K562 (cell line): ENCODE results near the gene GPR4. TPM values are rescaled to one million over a fixed set of nuclear protein-coding genes. Genes with fewer than 3 reads are reported as not detected.

Experiments used
- ATF1 ChIP-seq, 2 experiments: fragments of 450-650 bp in 1 of 2; IDR thresholded peaks; 2 replicates each; pipeline ENCODE4 v1.6.1; 2016; ENCODE audit warnings: missing compliant biosample characterization in 1 of 2, missing genetic modification characterization in 1 of 2
- BDP1 ChIP-seq: IDR thresholded peaks from 3 replicates; pipeline ENCODE4 v1.6.1; 2011; ENCODE audit not compliant: insufficient read length, insufficient read depth
- COPS2 ChIP-seq: fragments of 450-650 bp; conservative IDR thresholded peaks from 2 replicates; pipeline ENCODE4 v1.6.1; 2016; ENCODE audit warnings: mild to moderate bottlenecking, moderate library complexity
- FOXK2 ChIP-seq, 2 experiments: fragments of 450-650 bp; IDR thresholded peaks in 1 of 2; conservative IDR thresholded peaks in 1 of 2; 2 replicates each; pipeline ENCODE4 v1.6.1; 2016; ENCODE audit warnings: low read depth in 2 of 2, mild to moderate bottlenecking in 1 of 2
- FOXM1 ChIP-seq, 2 experiments: fragments of 450-650 bp in 1 of 2; sonication (generic) in 1 of 2; formaldehyde crosslinking in 1 of 2; IDR thresholded peaks; 2 replicates each; pipeline versions ENCODE4 v1.6.1 to v1.9.0; 2017 to 2022; ENCODE audit warnings: low read depth in 2 of 2, mild to moderate bottlenecking in 2 of 2, missing genetic modification reagents in 1 of 2, moderate library complexity in 1 of 2
- FOXP1 ChIP-seq: sonication (generic); formaldehyde crosslinking; IDR thresholded peaks from 2 replicates; pipeline ENCODE4 v1.8.0; 2022; ENCODE audit warnings: mild to moderate bottlenecking, missing genetic modification reagents
- GATA2 ChIP-seq: sonication (generic); formaldehyde crosslinking; IDR thresholded peaks from 2 replicates; pipeline ENCODE4 v1.4.0; 2020; ENCODE audit warnings: mild to moderate bottlenecking, missing genetic modification reagents
- GATAD2A ChIP-seq: fragments of 450-650 bp; IDR thresholded peaks from 2 replicates; pipeline ENCODE4 v1.6.1; 2017
- HDAC8 ChIP-seq: fragments of 450-650 bp; IDR thresholded peaks from 2 replicates; pipeline ENCODE4 v1.6.1; 2016; ENCODE audit warnings: mild to moderate bottlenecking, missing genetic modification characterization, moderate library complexity, missing compliant biosample characterization
- HOXB6 ChIP-seq: fragments of 250-450 bp; sonication (Bioruptor Pico); IDR thresholded peaks from 2 replicates; pipeline ENCODE4 v1.5.1; 2022; ENCODE audit warnings: mild to moderate bottlenecking, borderline replicate concordance
- KAT8 ChIP-seq: fragments of 450-650 bp; IDR thresholded peaks from 2 replicates; pipeline ENCODE4 v1.6.1; 2016; ENCODE audit warnings: low read depth, mild to moderate bottlenecking
- NCOR1 ChIP-seq: fragments of 450-650 bp; IDR thresholded peaks from 2 replicates; pipeline ENCODE4 v1.6.1; 2016; ENCODE audit warnings: mild to moderate bottlenecking, moderate library complexity
- POLR3G ChIP-seq: IDR thresholded peaks from 2 replicates; pipeline ENCODE4 v1.6.1; 2011; ENCODE audit not compliant: insufficient read length, insufficient replicate concordance; ENCODE audit errors: extremely low read depth
- PRMT5 ChIP-seq: sonication (generic); formaldehyde crosslinking; IDR thresholded peaks from 2 replicates; pipeline ENCODE4 v1.5.0; 2020; ENCODE audit warnings: missing genetic modification reagents
- RB1 ChIP-seq: fragments of 450-650 bp; IDR thresholded peaks from 2 replicates; pipeline ENCODE4 v1.6.1; 2017; ENCODE audit warnings: low read depth, mild to moderate bottlenecking
- SETDB1 ChIP-seq: IDR thresholded peaks from one replicate; pipeline ENCODE4 v1.6.1; 2012; ENCODE audit warnings: low read length, control low read depth, inconsistent platforms
- STAT5B ChIP-seq: fragments of 250-450 bp; sonication (Bioruptor Pico); IDR thresholded peaks from 2 replicates; pipeline ENCODE4 v1.8.0; 2021; ENCODE audit warnings: mild to moderate bottlenecking, inconsistent platforms
- TRIM28 ChIP-seq: fragments of 450-650 bp; IDR thresholded peaks from 2 replicates; pipeline ENCODE4 v1.6.1; 2017
- ZC3H4 ChIP-seq: sonication (generic); formaldehyde crosslinking; IDR thresholded peaks from 2 replicates; pipeline ENCODE4 v1.9.0; 2021; ENCODE audit warnings: missing genetic modification reagents, borderline replicate concordance
- ZFP36 ChIP-seq: fragments of 150-350 bp; IDR thresholded peaks from 2 replicates; pipeline ENCODE4 v1.6.1; 2018; ENCODE audit warnings: low read length, low read depth; ENCODE audit not compliant: partially characterized antibody
- ZNF445 ChIP-seq: fragments of 250-450 bp; sonication (Bioruptor Pico); IDR thresholded peaks from 2 replicates; pipeline ENCODE4 v1.4.0; 2020; ENCODE audit warnings: low read depth, mild to moderate bottlenecking, moderate library complexity
- ZNF77 ChIP-seq: fragments of 250-450 bp; sonication (Bioruptor Pico); IDR thresholded peaks from 2 replicates; pipeline ENCODE4 v1.5.0; 2020
- polyA plus RNA-seq, 8 experiments: library from polyadenylated mRNA; depleted of rRNA in 4 of 8; stranded (reverse) in 5 of 8; unstranded in 3 of 8; fragments of >200 nt; fragmentation: Nextera tagmentation in 2 of 8; fragmentation: Illumina TruSeq in 1 of 8; extraction: Ambion mirVana in 2 of 8; extraction: Trizol in 1 of 8; gene quantifications; 2 replicates each; pipeline versions ENCODE4 v1.2.1 to v1.2.3, GENCODE V29; 2011 to 2014; ENCODE audit warnings: inconsistent platforms in 1 of 8, missing spikeins in 1 of 8
- total RNA-seq, 7 experiments: library from RNA; depleted of rRNA in 6 of 7; stranded (reverse); fragments of >200 nt in 6 of 7; fragmentation: Illumina TruSeq in 2 of 7; extraction: Trizol in 2 of 7; gene quantifications; 2 replicates each; pipeline versions ENCODE4 v1.2.1 to v1.2.3, GENCODE V29; 2011 to 2021; ENCODE audit warnings: low replicate concordance in 1 of 7
- TF ChIP-seq, protein P1 (sequence below): fragments of 250-450 bp; sonication (Bioruptor Pico); IDR thresholded peaks from 2 replicates; pipeline ENCODE4 v1.5.0; 2021
- TF ChIP-seq, protein P2 (sequence below): fragments of 250-450 bp; sonication (Bioruptor Pico); IDR thresholded peaks from 2 replicates; pipeline ENCODE4 v1.4.0; 2020; ENCODE audit warnings: mild to moderate bottlenecking, moderate library complexity
- TF ChIP-seq, protein P3 (sequence below): sonication (generic); formaldehyde crosslinking; IDR thresholded peaks from 2 replicates; pipeline ENCODE4 v1.8.0; 2022; ENCODE audit warnings: missing genetic modification reagents, mild to moderate bottlenecking, borderline replicate concordance

The GPR4 gene
- total and polyA plus RNA-seq, 9 of the 15 experiments (the other 6 are each of a cell fraction or from before 2014, with no cell fraction given), result 0.03 to 0.09 (median 0.04) TPM; not detected in 5

DNA sequence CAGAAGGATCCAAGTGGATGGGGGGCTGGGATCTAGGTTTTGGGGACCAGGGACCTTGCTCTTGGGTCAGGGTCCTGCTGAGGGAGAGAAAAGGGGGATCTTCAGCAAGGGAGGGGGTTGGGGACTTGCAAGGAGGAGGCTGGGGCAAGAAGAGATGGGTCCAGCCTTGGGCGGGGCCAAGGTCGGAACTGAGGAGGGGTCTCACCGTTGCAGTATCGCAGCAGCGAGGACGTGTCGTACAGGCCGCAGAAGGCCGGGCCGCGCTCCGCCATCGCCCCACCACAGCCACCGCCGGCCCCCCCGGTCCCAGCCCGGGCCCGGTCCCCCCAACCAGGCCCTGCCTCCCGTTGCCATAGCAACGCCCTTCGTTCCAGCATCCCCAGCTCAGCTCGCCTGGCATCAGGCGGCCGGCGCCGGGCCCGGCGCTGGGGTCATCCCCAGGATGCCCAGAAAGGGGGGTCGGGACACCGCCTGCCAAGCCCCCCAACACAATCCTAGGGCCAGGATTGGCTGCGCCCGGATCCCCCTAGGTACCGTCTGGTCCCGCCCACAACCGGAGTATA is 43.1 kb upstream of the GPR4 start (continued):
- TF ChIP-seq HDAC8 (no peak), KAT8 (no peak), ZC3H4 (no peak), PRMT5 (CRISPR knock-in tag) (no peak), ATF1 (CRISPR knock-in tag; IDR thresholded peaks at IDR 0.05) (no peak), ATF1 (tag; IDR thresholded peaks at IDR 0.05) (no peak), POLR3G (no peak), RB1 (peak; percentile 12; the same call in 1 of the 2 replicates), COPS2 (no peak), FOXK2 (conservative IDR thresholded peaks at IDR 0.05 in 1 of 2, IDR thresholded peaks at IDR 0.05 in 1 of 2; ENCODE audit: low read depth in 2 of 2) (no peak), NCOR1 (no peak), BDP1 (no peak), HOXB6 (CRISPR knock-in tag) (no peak), STAT5B (no peak), FOXM1 (IDR thresholded peaks at IDR 0.05; ENCODE audit: low read depth) (no peak), FOXM1 (CRISPR knock-in tag; IDR thresholded peaks at IDR 0.05; ENCODE audit: low read depth) (no peak), SETDB1 (no peak), GATAD2A (no peak), GATA2 (no peak), ZNF77 (no peak), ZNF445 (no peak), FOXP1 (CRISPR knock-in tag) (no peak), ZFP36 (no peak), TRIM28 (no peak)
- TF ChIP-seq, protein P1, sequence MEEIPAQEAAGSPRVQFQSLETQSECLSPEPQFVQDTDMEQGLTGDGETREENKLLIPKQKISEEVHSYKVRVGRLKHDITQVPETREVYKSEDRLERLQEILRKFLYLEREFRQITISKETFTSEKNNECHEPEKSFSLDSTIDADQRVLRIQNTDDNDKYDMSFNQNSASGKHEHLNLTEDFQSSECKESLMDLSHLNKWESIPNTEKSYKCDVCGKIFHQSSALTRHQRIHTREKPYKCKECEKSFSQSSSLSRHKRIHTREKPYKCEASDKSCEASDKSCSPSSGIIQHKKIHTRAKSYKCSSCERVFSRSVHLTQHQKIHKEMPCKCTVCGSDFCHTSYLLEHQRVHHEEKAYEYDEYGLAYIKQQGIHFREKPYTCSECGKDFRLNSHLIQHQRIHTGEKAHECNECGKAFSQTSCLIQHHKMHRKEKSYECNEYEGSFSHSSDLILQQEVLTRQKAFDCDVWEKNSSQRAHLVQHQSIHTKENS, result no peak
- TF ChIP-seq, protein P2, sequence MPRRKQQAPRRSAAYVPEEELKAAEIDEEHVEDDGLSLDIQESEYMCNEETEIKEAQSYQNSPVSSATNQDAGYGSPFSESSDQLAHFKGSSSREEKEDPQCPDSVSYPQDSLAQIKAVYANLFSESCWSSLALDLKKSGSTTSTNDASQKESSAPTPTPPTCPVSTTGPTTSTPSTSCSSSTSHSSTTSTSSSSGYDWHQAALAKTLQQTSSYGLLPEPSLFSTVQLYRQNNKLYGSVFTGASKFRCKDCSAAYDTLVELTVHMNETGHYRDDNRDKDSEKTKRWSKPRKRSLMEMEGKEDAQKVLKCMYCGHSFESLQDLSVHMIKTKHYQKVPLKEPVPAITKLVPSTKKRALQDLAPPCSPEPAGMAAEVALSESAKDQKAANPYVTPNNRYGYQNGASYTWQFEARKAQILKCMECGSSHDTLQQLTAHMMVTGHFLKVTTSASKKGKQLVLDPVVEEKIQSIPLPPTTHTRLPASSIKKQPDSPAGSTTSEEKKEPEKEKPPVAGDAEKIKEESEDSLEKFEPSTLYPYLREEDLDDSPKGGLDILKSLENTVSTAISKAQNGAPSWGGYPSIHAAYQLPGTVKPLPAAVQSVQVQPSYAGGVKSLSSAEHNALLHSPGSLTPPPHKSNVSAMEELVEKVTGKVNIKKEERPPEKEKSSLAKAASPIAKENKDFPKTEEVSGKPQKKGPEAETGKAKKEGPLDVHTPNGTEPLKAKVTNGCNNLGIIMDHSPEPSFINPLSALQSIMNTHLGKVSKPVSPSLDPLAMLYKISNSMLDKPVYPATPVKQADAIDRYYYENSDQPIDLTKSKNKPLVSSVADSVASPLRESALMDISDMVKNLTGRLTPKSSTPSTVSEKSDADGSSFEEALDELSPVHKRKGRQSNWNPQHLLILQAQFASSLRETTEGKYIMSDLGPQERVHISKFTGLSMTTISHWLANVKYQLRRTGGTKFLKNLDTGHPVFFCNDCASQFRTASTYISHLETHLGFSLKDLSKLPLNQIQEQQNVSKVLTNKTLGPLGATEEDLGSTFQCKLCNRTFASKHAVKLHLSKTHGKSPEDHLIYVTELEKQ (CRISPR knock-in tag), result no peak
- TF ChIP-seq, protein P3, sequence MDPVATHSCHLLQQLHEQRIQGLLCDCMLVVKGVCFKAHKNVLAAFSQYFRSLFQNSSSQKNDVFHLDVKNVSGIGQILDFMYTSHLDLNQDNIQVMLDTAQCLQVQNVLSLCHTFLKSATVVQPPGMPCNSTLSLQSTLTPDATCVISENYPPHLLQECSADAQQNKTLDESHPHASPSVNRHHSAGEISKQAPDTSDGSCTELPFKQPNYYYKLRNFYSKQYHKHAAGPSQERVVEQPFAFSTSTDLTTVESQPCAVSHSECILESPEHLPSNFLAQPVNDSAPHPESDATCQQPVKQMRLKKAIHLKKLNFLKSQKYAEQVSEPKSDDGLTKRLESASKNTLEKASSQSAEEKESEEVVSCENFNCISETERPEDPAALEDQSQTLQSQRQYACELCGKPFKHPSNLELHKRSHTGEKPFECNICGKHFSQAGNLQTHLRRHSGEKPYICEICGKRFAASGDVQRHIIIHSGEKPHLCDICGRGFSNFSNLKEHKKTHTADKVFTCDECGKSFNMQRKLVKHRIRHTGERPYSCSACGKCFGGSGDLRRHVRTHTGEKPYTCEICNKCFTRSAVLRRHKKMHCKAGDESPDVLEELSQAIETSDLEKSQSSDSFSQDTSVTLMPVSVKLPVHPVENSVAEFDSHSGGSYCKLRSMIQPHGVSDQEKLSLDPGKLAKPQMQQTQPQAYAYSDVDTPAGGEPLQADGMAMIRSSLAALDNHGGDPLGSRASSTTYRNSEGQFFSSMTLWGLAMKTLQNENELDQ (CRISPR knock-in tag), result no peak
